Kidney tubule cell (primary cell): ENCODE results near the gene FXYD6.

Source experiments
- DNase-seq: peaks from one replicate; pipeline ENCODE4 v3.0.0-alpha.2; 2018; ENCODE audit warnings: low spot score

The FXYD6 gene

GRCh38 chr11:117828611-117829368 lies 47.7 kb downstream of the FXYD6 start:
- DNase-seq: peak; percentile 87

DNA sequence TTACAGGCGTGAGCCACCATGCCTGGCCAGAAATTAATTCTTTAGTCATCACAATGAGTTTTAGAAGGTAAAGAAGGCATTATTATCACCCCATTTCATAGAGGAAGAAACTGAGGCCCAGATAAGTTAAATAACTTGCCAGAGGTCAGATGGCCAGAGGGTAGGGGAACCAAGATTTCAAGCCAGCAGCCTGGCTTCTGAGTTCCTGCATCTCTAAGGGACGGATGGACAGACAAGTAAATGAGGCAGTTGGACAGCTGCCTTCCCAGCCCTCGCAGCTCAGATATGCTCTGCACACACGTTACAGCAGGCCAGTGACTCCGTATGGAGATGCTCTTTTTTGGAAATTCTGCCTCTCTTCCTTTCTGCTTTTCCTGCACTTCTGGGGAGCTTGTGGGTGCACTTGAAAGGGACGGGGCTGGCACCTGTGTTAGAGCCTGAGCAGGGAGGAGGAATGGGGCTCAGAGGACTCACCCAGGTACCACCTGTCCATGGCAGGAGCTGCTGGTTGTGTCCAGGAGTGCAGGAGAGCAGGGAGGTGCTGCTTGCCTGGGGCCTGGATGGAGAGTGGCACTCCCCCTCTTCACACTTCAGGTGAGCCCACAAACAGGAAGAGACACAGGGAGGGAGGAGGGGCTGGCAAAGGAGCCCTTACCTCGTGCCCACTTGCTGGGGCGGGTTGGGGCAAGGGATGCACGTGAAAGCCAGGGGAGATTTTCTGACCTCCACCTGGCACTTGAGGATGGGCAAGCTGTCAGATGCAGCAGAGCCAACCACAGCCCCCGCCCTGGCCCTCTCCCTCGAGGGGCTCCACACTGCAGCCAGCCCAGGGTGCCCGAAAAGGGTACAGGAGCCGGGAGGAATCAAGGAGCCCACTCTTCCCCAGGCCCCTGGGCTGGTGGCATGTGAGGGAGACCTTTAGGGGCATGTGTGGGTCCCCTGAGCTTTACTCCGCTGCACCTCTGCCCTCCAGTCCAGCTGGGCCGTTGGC lies 48.6 kb downstream of the FXYD6 start:
- DNase-seq: peak; percentile 60

GRCh38 chr11:117826832-117827231 lies 49.6 kb downstream of the FXYD6 start:
- peak; percentile 81 for DNase-seq

DNA sequence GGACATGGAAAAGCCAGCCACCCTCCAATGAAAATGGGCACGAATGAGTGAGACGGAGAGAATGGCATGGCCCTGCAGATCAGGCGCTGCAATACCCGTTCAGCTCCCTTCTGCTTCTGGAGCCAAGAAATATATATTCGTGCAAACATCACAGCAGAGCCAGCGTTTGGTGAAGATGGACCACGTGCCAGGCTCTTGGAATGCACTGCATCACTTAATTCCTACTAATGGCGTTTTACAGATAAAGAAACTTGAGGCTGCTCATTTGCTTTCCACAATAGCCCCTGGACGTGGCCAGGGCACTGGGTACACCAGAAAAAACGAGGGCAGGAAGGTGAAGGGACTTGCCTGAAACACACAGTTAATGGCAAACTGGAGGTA lies 50.3 kb downstream of the FXYD6 start:
- peak; percentile 42 for DNase-seq

GRCh38 chr11:117825538-117826189 lies 50.8 kb downstream of the FXYD6 start:
- DNase-seq: no peak

GRCh38 chr11:117824571-117825537 lies 51.6 kb downstream of the FXYD6 start, which contains the start of gene FXYD2:
Gene FXYD2 (minus strand): TSS chr11:117824744. CDS start chr11:117824678, 66 bp downstream.
- DNase-seq: peak; percentile 90

DNA sequence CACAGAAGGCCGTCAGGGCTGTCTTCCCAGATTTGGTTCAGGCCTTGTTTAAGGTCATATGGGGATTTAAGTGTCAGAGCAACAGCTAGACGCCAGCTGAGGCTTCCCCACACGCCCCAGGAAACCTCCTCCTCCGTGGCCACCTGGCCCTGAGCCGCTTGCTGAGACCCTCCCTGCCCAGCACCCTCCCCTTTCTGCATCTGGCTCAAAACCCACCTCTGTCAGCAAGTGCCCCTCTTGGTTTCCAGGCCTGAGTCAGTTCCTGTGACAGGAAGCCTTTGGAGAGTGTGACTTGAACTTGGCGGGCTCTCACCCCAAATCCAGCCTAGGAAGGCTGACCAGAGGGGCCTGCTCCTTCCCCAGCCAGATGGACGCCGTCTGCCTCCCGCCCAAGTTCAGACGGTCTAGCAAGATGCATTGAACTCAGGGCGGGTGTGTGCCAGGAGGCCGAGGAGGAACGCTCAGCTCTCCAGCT lies 52.5 kb downstream of the FXYD6 start:
- peak; percentile 41 for DNase-seq

DNA sequence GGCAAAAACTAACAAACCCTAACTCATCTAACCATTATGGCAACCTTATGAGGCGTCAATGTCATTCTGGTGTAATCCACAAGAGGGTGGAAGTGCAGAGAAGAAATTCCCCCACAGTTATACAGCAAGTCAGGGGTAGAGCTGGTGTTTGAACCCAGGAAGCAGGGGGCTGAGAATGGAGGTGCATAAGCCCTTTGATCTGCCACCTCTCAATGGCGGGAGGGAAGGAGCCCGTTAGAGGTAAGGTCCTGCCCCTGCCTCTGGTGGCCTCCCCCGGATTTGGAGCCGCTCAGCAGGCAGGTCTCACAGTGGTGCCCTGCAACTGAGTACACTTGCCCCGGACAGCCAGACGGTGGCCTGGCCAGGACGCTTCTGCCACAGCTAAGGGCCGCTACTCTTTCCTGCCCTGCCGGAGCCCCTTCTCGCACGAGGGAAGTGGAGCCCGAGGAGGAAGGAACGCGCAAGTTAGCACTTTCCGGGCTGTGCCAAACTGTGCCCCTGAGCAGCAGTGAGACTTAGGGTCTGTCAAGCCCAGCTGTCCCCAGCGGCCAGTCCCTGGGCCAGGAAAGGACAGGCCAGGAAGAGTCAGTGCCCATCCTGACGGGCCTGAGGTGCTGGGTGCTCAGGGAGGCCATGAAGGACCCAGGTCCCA lies 53.0 kb downstream of the FXYD6 start:
- DNase-seq: peak; percentile 68

DNA sequence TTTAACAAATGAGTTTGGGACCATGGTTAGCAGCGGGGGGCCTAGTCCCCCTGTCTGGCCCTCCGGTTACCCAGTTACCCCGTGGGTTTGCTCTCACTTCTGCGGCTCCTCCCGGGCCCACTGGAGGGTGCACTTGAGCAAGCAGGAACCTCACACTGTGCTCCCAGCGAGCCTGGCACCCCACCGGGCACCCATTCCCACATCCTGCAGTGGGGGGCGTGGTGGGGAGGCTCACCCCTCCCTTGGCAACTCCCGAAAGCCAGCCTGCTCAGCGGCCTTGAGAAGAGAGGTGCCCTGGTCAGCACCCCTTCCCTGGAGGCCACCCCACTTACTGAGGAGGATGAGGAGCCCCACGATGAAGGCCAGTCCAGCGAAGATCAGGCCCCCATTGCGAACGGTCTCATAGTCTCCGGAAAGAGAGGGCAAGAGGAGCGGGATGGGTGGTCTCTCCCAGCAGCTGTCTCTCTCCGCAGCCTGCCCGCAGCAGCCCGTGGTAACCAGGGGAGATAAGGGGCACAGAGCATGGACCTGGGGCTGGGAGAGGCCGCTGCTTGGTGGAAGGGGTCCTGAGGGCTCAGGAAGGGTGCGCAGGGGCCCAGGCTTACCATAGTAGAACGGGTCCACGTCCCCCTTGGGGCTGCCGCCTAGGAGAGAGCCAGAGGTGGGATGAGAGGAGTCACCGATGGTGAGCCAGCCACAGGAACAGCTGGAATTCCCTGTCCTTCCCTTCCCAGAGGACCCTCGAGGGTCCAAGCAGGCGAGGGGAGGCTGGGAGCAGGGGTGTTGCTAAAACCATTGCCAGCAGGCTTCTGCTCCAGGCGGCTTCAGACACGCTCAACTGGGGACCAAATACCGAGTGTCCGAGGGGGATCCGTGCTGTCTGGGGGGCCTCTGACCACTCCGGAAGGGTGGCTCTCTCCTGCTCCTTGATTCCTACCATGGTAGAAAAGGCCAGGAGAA lies 54.1 kb downstream of the FXYD6 start:
- DNase-seq: peak; percentile 77

- no peak for DNase-seq
Observed at GRCh38 chr11:117821431-117821830, 55.0 kb downstream of the FXYD6 start.

- no peak for DNase-seq
Observed at GRCh38 chr11:117820516-117820915, 55.9 kb downstream of the FXYD6 start.

- peak; percentile 63 for DNase-seq
Observed at GRCh38 chr11:117820071-117820470, 56.4 kb downstream of the FXYD6 start.

DNA sequence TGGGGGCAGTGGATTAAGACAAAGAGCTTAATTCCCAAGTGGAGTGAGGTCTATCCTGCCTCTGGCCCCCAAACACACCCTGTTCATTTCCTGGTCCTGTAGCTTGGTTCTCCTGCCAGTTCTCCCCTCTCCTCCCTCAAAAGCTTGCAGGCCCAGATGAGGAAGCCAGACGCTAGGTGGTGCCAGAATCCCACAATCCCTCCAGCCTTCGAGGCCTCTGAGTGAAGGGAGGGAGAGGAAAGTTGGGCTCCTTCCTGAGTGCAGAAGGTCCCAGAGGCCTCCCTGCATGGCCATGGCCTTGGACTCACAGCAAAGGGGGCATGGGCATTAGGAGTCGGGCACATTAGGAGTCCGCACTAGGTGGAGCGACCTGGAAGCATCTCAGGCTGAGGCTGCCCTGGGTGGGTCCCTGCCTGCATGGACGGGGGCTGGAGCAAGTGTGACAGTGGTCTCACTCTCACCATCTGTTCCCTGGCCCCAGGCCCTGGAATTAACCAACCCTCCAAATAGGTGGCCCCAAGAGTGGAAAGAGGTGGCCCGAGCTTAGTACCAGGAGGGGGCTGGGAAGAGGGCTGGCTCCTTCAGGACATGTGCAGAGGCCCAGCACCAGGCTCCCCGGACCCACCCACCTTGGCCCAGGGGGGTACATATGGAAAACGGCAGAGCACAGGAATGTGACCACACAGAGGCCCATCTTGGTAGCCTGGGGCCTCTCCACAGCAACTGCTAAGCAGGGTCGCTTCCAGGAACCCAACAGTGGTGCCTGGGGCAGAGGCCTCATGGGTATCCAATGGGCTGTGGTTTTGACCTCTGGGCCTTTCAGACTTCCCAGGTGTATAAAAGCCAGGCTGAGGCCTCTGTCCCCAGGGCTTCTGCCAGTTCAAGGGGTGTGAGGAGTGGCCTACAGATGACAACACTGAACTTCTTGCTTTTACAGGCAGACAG lies 57.1 kb downstream of the FXYD6 start:
- DNase-seq: peak; percentile 86

DNA sequence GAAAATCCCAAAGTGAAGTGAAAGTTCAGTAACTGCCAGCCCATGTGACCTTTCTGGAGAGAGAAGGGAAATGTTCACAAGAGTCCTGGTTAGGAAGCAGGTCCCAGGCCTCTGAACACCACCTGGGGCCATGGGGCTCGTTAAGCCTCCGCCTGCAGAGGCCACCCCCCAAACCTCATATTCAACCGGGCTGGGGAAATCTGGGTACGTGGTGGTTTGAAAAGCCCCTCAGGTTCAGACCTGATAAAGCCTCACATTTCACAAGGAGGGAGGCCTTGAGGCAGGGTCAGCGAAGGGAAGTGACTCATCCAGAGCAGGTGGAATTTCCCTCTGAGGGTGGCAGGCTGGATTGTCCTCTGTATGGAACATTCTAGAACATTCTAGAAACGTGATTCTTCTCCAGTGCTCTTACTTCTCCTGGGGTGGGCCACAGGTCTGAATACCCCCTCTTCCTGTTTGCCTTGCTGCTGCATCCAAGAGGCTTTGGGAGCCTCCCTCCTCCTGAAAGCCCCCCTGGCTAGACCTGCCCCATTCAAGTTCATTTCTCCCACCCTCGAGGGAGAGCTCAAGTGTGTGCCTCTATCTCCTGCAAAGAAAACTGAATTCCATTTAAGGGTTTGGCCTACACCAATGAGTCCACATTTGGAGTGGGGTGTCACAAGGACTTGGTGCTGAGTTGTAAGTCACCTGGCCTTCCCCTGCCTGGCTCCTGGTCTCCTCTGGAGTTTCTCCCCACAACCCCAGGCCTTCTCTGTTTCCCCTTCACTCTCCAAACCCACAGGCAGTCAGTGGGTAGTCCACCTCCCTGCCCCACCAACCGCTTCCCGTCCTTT lies 58.2 kb downstream of the FXYD6 start:
- peak; percentile 93 for DNase-seq

GRCh38 chr11:117817368-117818040 lies 59.0 kb downstream of the FXYD6 start:
- DNase-seq: peak; percentile 95

DNA sequence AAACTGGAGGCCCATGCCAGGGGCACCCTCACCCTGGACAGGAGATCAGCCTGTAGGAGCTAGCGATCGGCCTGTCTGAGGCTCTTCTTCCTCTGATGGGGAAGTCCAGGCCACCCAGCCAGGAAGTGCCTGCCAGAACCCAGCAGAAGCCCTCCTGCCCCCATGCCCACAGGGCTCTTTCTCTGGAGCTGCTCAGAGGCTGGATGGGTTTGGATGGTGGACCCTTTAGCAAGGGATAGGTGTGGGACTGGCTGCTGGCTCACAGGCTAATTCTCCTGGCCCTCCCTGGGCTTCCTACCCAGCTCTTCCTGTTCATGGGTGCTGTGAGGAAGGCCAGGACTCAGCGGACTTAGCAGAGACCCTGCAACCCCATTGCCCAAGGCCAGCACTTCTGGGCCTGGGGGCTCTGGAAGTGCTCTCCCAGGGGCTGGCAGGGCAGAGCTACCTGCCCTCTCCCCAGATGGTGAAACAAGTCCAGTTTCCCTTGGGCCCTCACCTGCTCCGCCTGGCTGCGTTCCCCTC lies 59.6 kb downstream of the FXYD6 start:
- DNase-seq: peak; percentile 58
